ENCODE measurements around the gene AFMID.

The AFMID gene

DNA sequence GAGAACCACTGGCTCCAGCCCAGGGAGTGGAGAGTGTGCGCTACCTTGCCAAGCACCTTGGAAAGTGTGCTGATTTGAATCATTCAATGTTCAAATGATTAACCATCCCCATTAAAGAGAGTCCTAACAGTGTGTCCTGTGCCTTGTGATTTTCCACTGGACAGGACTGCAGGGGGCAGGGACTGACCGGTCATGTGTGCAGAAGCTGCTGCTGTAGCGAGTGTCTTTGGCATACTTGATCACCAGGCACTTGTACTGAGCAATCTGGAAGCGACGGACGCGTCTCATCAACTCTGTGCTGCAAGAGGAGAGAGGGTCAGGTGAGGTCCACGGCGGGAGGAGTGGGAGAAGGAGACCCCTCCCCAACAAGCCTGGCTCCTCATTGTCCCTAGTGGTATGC, 2.3 kb upstream of the AFMID start:
- Histone ChIP-seq H3K36me3 (ENCODE audit: control insufficient read depth, insufficient read depth, low read length) (peaks cover 59% of the 10 kb centered on the region), H3K4me1 (ENCODE audit: control insufficient read depth, insufficient read depth, low read length) (peaks cover 15% of the 10 kb centered on the region), H3K9ac (ENCODE audit: low read length) (peak overlapping the region; percentile 17), H3K27me3 (ENCODE audit: control insufficient read depth, insufficient read depth, low read length) (no peaks in the 10 kb centered on the region), H3K4me3 (ENCODE audit: low read depth, low read length) (0 out of 2 replicates have a peak overlapping the region, but pooled peaks have one; percentile 14), H3K27ac (ENCODE audit: low read depth, low read length) (no peak overlapping the region), H3K9me3 (ENCODE audit: control insufficient read depth, insufficient read depth, low read depth, low read length) (no peaks in the 10 kb centered on the region)

DNA sequence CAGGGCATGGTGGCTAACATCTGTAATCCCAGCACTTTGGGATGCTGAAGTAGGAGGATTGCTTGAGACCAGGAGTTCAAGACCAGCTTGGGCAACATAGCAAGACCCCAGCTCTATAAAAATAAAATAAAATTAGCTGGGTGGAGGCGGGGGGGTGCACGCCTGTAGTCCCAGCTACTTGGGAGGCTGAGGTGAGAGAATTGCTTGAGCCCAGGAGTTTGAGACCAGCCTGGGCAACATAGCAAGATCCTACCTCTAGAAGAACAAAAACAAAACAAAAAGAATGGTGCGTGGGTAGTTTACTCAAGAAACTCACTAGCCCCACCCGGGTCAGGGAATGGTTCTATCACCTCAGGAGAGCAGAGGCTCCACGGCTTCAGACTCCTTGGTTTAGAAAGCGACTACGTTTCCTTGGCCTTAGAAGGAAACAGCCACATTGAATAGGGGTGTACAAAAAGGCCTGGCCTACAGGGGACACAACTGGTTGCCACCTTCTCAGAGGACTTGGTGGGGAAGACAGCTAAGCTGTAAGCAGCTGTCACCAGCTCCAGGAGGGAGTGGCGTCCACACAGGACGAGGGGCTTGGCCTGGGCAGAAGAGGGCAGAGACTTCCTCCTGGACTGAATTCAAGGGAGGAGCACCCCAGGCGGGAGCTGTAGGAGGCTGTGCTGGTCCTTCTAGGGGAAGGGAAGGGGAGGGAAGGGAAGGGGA, 1.0 kb upstream of the AFMID start:
- Histone ChIP-seq H3K4me1 (ENCODE audit: control insufficient read depth, insufficient read depth, low read length) (peaks cover 15% of the 10 kb centered on the region), H3K9me3 (ENCODE audit: control insufficient read depth, insufficient read depth, low read depth, low read length) (no peaks in the 10 kb centered on the region), H3K27ac (ENCODE audit: low read depth, low read length) (no peak overlapping the region), H3K4me3 (ENCODE audit: low read depth, low read length) (peak overlapping the region; percentile 87), H3K27me3 (ENCODE audit: control insufficient read depth, insufficient read depth, low read length) (no peaks in the 10 kb centered on the region), H3K36me3 (ENCODE audit: control insufficient read depth, insufficient read depth, low read length) (peaks cover 53% of the 10 kb centered on the region), H3K9ac (ENCODE audit: low read length) (peak overlapping the region; percentile 95)

DNA sequence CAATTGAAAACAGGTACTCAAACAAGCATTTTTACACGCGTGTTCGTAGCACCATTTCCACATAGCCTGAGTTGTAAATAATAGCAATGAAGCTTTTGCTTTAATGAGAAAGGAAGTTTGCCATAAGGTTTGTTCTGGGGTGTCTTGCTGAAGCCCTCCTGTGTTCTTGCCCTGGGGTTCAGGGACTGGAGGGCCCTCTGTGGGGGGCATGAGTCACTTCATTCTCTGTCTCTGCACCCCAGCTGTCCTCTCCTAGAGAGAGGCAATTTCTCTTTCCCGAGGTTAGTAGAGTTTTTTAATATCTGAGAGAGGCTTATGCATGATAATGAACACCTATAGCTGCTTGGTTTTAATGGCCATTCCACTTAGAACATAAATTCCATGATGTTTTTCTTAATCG, 9.6 kb downstream of the AFMID start:
- Histone ChIP-seq H3K4me3 (ENCODE audit: low read depth, low read length) (no peak overlapping the region; the same call in 1 of the 2 replicates), H3K4me1 (ENCODE audit: control insufficient read depth, insufficient read depth, low read length) (peaks cover 26% of the 10 kb centered on the region), H3K27ac (ENCODE audit: low read depth, low read length) (0 out of 2 replicates have a peak overlapping the region, but pooled peaks have one; percentile 16), H3K36me3 (ENCODE audit: control insufficient read depth, insufficient read depth, low read length) (peaks cover 26% of the 10 kb centered on the region; the same call in 1 of the 2 replicates), H3K9me3 (ENCODE audit: control insufficient read depth, insufficient read depth, low read depth, low read length) (no peaks in the 10 kb centered on the region), H3K9ac (ENCODE audit: low read length) (peak overlapping the region; percentile 40), H3K27me3 (ENCODE audit: control insufficient read depth, insufficient read depth, low read length) (no peaks in the 10 kb centered on the region)

- H3K36me3 ChIP-seq (ENCODE audit: control insufficient read depth, insufficient read depth, low read length): peaks cover 24% of the 10 kb centered on the region; the same call in 1 of the 2 replicates
- H3K4me1 ChIP-seq (ENCODE audit: control insufficient read depth, insufficient read depth, low read length): peaks cover 26% of the 10 kb centered on the region
- H3K9ac ChIP-seq (ENCODE audit: low read length): peak overlapping the region; percentile 40
- H3K9me3 ChIP-seq (ENCODE audit: control insufficient read depth, insufficient read depth, low read depth, low read length): no peaks in the 10 kb centered on the region
- H3K27ac ChIP-seq (ENCODE audit: low read depth, low read length): peak overlapping the region; percentile 32; the same call in 1 of the 2 replicates
- H3K27me3 ChIP-seq (ENCODE audit: control insufficient read depth, insufficient read depth, low read length): no peaks in the 10 kb centered on the region
- H3K4me3 ChIP-seq (ENCODE audit: low read depth, low read length): no peak overlapping the region; the same call in 1 of the 2 replicates
Measured at GRCh38 chr17:78197147-78197832, 10.1 kb downstream of the AFMID start.

DNA sequence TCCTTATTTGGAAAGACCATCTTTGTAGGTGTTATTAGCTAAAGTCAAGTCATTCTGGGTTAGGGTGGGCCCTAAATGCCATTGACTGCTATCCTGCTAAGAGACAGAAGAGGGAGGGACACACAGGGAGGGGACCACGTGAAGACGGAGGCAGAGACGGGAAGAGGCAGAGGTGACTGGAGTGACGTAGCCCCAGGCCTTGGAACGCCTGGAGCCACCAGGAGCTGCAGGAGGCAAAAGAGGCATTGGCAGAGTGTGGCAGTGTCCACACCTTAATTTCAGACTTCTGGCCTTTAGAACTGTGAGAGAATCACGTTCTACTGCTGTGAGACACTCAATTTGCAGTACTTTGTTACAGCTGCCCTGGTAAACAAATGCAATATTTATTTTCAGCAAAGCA, 13.3 kb downstream of the AFMID start:
- Histone ChIP-seq H3K9ac (ENCODE audit: low read length) (no peak overlapping the region), H3K9me3 (ENCODE audit: control insufficient read depth, insufficient read depth, low read depth, low read length) (no peaks in the 10 kb centered on the region), H3K36me3 (ENCODE audit: control insufficient read depth, insufficient read depth, low read length) (peaks cover 29% of the 10 kb centered on the region), H3K27ac (ENCODE audit: low read depth, low read length) (no peak overlapping the region), H3K4me3 (ENCODE audit: low read depth, low read length) (no peak overlapping the region), H3K4me1 (ENCODE audit: control insufficient read depth, insufficient read depth, low read length) (peaks cover 26% of the 10 kb centered on the region), H3K27me3 (ENCODE audit: control insufficient read depth, insufficient read depth, low read length) (no peaks in the 10 kb centered on the region)

GRCh38 chr17:78202666-78203065, 15.5 kb downstream of the AFMID start:
- Histone ChIP-seq H3K4me1 (ENCODE audit: control insufficient read depth, insufficient read depth, low read length) (peaks cover 8% of the 10 kb centered on the region), H3K27me3 (ENCODE audit: control insufficient read depth, insufficient read depth, low read length) (no peaks in the 10 kb centered on the region), H3K9ac (ENCODE audit: low read length) (no peak overlapping the region), H3K27ac (ENCODE audit: low read depth, low read length) (no peak overlapping the region), H3K9me3 (ENCODE audit: control insufficient read depth, insufficient read depth, low read depth, low read length) (no peaks in the 10 kb centered on the region), H3K4me3 (ENCODE audit: low read depth, low read length) (no peak overlapping the region), H3K36me3 (ENCODE audit: control insufficient read depth, insufficient read depth, low read length) (peaks cover 37% of the 10 kb centered on the region)

- H3K36me3 ChIP-seq (ENCODE audit: control insufficient read depth, insufficient read depth, low read length): peaks cover 35% of the 10 kb centered on the region
- no peak overlapping the region for H3K27ac ChIP-seq (ENCODE audit: low read depth, low read length)
- no peaks in the 10 kb centered on the region for H3K9me3 ChIP-seq (ENCODE audit: control insufficient read depth, insufficient read depth, low read depth, low read length)
- H3K4me1 ChIP-seq (ENCODE audit: control insufficient read depth, insufficient read depth, low read length): peaks cover 5% of the 10 kb centered on the region; the same call in 1 of the 2 replicates
- no peaks in the 10 kb centered on the region for H3K27me3 ChIP-seq (ENCODE audit: control insufficient read depth, insufficient read depth, low read length)
- no peak overlapping the region for H3K9ac ChIP-seq (ENCODE audit: low read length)
- H3K4me3 ChIP-seq (ENCODE audit: low read depth, low read length): no peak overlapping the region
Measured at GRCh38 chr17:78204387-78205123, 17.4 kb downstream of the AFMID start.

DNA sequence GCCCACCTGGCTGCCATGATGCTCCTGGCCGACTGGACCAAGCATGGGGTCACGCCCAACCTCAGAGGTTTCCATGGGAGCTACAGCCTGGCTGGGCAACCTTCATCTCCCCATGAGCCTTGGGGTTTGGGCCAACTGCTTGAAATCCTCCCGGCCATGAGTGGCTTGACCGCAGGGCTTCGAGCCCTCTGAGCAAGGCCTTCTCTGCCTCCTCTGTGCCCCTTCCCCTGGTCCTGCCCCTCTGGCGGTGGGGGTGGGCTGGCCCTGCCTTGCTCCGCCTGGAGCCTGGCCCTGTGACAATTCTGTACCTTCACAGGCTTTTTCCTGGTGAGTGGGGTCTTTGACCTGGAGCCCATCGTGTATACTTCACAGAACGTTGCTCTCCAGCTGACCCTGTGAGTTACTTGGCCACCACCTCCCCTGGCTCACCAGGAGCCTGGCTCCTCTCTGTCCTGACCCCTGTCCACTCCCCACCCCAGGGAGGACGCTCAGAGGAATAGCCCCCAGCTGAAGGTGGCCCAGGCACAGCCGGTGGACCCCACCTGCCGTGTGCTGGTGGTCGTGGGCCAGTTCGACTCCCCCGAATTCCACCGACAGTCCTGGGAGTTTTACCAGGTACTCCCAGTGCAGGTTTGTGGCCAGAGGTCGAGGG, 18.1 kb downstream of the AFMID start:
- peaks cover 5% of the 10 kb centered on the region; the same call in 1 of the 2 replicates for H3K4me1 ChIP-seq (ENCODE audit: control insufficient read depth, insufficient read depth, low read length)
- no peaks in the 10 kb centered on the region for H3K27me3 ChIP-seq (ENCODE audit: control insufficient read depth, insufficient read depth, low read length)
- H3K9me3 ChIP-seq (ENCODE audit: control insufficient read depth, insufficient read depth, low read depth, low read length): no peaks in the 10 kb centered on the region
- H3K4me3 ChIP-seq (ENCODE audit: low read depth, low read length): no peak overlapping the region
- H3K9ac ChIP-seq (ENCODE audit: low read length): no peak overlapping the region
- peaks cover 32% of the 10 kb centered on the region for H3K36me3 ChIP-seq (ENCODE audit: control insufficient read depth, insufficient read depth, low read length)
- H3K27ac ChIP-seq (ENCODE audit: low read depth, low read length): no peak overlapping the region

- H3K9me3 ChIP-seq (ENCODE audit: control insufficient read depth, insufficient read depth, low read depth, low read length): no peaks in the 10 kb centered on the region
- no peaks in the 10 kb centered on the region for H3K4me1 ChIP-seq (ENCODE audit: control insufficient read depth, insufficient read depth, low read length)
- H3K4me3 ChIP-seq (ENCODE audit: low read depth, low read length): no peak overlapping the region
- H3K36me3 ChIP-seq (ENCODE audit: control insufficient read depth, insufficient read depth, low read length): peaks cover 32% of the 10 kb centered on the region
- no peak overlapping the region for H3K27ac ChIP-seq (ENCODE audit: low read depth, low read length)
- H3K27me3 ChIP-seq (ENCODE audit: control insufficient read depth, insufficient read depth, low read length): no peaks in the 10 kb centered on the region
- no peak overlapping the region for H3K9ac ChIP-seq (ENCODE audit: low read length)
Measured at GRCh38 chr17:78206298-78206697, 19.1 kb downstream of the AFMID start.

GRCh38 chr17:78208486-78208885, 21.3 kb downstream of the AFMID start:
- no peaks in the 10 kb centered on the region for H3K27me3 ChIP-seq (ENCODE audit: control insufficient read depth, insufficient read depth, low read length)
- H3K4me1 ChIP-seq (ENCODE audit: control insufficient read depth, insufficient read depth, low read length): no peaks in the 10 kb centered on the region
- H3K9me3 ChIP-seq (ENCODE audit: control insufficient read depth, insufficient read depth, low read depth, low read length): no peaks in the 10 kb centered on the region
- peaks cover 25% of the 10 kb centered on the region for H3K36me3 ChIP-seq (ENCODE audit: control insufficient read depth, insufficient read depth, low read length)
- H3K4me3 ChIP-seq (ENCODE audit: low read depth, low read length): no peak overlapping the region
- H3K27ac ChIP-seq (ENCODE audit: low read depth, low read length): no peak overlapping the region
- H3K9ac ChIP-seq (ENCODE audit: low read length): no peak overlapping the region
